ENCODE data around the gene OR2AJ1. TPM values are rescaled to one million over a fixed set of nuclear protein-coding genes. Genes with fewer than 3 reads are reported as not detected.

OR2AJ1 gene
- total RNA-seq, 1 donor = not detected

DNA sequence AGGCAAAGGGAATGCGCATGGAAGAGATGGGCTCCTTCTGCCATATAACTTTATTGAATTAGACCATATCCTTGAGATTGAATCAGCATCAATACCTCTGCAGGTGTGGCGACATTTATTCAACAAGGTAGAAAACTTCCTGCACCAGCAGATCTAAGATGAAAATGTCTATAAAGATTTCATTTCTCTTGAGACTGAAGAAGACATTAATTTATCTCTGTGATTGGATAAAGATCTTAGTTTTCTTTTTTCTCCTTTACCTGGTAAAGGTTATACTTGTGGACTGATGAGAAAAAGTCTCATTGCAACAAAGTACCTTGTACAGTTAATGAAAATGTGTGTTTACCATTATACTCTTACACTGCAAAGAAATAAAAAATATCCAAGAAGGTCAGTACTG is 4.7 kb upstream of the OR2AJ1 start, which contains the start of gene OR2T8:
Gene OR2T8, plus strand, starts transcription at position 301 of the 400 bp plus-strand sequence. CDS start 766 bp downstream, outside the sequence.
- Histone ChIP-seq H3K9me3 (ENCODE audit: low read depth, low read length) (peaks cover 3% of the 10 kb centered on the region), H3K4me3 (ENCODE audit: insufficient read depth, low read length) (no peak within 1 kb of the TSS), H3K27me3 (ENCODE audit: insufficient read depth, low read length) (no peaks in the 10 kb centered on the region), H2AFZ (ENCODE audit: low read length) (no peak within 1 kb of the TSS), H3K4me1 (ENCODE audit: insufficient read depth, low read length) (no peaks in the 10 kb centered on the region), H3K36me3 (ENCODE audit: insufficient read depth, low read length) (no peaks in the 10 kb centered on the region), H3K27ac (ENCODE audit: low read depth, low read length) (no peak within 1 kb of the TSS), H3K4me2 (ENCODE audit: insufficient read depth, low read length) (no peak within 1 kb of the TSS), H3K79me2 (ENCODE audit: insufficient read depth, low read length) (no peaks in the 10 kb centered on the region), H4K20me1 (ENCODE audit: insufficient read depth, low read length) (no peaks in the 10 kb centered on the region)
- no peak for DNase-seq (ENCODE audit: insufficient read length, low spot score, missing footprints)
- TF ChIP-seq, protein P1, sequence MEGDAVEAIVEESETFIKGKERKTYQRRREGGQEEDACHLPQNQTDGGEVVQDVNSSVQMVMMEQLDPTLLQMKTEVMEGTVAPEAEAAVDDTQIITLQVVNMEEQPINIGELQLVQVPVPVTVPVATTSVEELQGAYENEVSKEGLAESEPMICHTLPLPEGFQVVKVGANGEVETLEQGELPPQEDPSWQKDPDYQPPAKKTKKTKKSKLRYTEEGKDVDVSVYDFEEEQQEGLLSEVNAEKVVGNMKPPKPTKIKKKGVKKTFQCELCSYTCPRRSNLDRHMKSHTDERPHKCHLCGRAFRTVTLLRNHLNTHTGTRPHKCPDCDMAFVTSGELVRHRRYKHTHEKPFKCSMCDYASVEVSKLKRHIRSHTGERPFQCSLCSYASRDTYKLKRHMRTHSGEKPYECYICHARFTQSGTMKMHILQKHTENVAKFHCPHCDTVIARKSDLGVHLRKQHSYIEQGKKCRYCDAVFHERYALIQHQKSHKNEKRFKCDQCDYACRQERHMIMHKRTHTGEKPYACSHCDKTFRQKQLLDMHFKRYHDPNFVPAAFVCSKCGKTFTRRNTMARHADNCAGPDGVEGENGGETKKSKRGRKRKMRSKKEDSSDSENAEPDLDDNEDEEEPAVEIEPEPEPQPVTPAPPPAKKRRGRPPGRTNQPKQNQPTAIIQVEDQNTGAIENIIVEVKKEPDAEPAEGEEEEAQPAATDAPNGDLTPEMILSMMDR (IDR thresholded peaks at IDR 0.05; ENCODE audit: extremely low read depth, low read depth, low read length) = no peak

DNA sequence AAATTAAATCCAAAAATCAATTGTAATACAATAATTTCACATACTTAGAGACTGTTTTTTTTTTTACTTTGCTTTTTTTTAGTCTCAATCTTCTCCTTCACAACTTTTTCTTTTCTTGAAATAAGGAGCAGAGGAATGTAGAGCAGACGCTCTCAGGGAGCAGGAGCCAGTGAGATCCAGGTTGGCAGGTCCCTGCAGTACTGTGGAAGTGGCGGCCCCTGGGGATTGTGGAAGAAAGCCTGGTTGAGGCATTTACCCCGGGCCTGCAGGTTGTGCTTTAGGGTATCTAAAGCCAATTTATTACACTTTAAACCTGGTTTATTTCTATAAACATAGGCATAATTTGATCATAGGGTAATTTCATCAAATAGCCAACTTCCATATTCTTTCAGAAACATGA is 748 bp upstream of the OR2AJ1 start:
- no peak overlapping the region for H3K4me3 ChIP-seq (ENCODE audit: insufficient read depth, low read length)

DNA sequence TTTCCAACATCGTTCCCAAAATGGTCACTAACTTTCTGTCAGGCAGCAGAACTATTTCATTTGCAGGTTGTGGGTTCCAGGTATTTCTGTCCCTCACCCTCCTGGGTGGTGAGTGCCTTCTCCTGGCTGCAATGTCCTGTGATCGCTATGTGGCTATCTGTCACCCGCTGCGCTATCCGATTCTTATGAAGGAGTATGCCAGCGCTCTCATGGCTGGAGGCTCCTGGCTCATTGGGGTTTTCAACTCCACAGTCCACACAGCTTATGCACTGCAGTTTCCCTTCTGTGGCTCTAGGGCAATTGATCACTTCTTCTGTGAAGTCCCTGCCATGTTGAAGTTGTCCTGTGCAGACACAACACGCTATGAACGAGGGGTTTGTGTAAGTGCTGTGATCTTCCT is 9.3 kb downstream of the OR2AJ1 start:
- H2AFZ ChIP-seq (ENCODE audit: low read length) = no peak overlapping the region
- no peak for DNase-seq (ENCODE audit: insufficient read length, low spot score, missing footprints)
- no peaks in the 10 kb centered on the region for H3K27me3 ChIP-seq (ENCODE audit: insufficient read depth, low read length)
- H3K79me2 ChIP-seq (ENCODE audit: insufficient read depth, low read length) = no peaks in the 10 kb centered on the region
- TF ChIP-seq, protein P1 (IDR thresholded peaks at IDR 0.05; ENCODE audit: extremely low read depth, low read depth, low read length) = no peak
- no peak overlapping the region for H3K4me2 ChIP-seq (ENCODE audit: insufficient read depth, low read length)
- no peaks in the 10 kb centered on the region for H3K36me3 ChIP-seq (ENCODE audit: insufficient read depth, low read length)
- H4K20me1 ChIP-seq (ENCODE audit: insufficient read depth, low read length) = no peaks in the 10 kb centered on the region
- H3K27ac ChIP-seq (ENCODE audit: low read depth, low read length) = no peak overlapping the region
- no peaks in the 10 kb centered on the region for H3K9me3 ChIP-seq (ENCODE audit: low read depth, low read length)
- H3K4me1 ChIP-seq (ENCODE audit: insufficient read depth, low read length) = no peaks in the 10 kb centered on the region
- no peak overlapping the region for H3K4me3 ChIP-seq (ENCODE audit: insufficient read depth, low read length)

More for the DNA sequence above, 748 bp upstream of the OR2AJ1 start:
- Histone ChIP-seq H3K27me3 (ENCODE audit: insufficient read depth, low read length) (no peaks in the 10 kb centered on the region), H2AFZ (ENCODE audit: low read length) (no peak overlapping the region), H3K9me3 (ENCODE audit: low read depth, low read length) (no peaks in the 10 kb centered on the region), H3K4me2 (ENCODE audit: insufficient read depth, low read length) (no peak overlapping the region), H4K20me1 (ENCODE audit: insufficient read depth, low read length) (no peaks in the 10 kb centered on the region), H3K36me3 (ENCODE audit: insufficient read depth, low read length) (no peaks in the 10 kb centered on the region), H3K27ac (ENCODE audit: low read depth, low read length) (no peak overlapping the region), H3K79me2 (ENCODE audit: insufficient read depth, low read length) (no peaks in the 10 kb centered on the region), H3K4me1 (ENCODE audit: insufficient read depth, low read length) (no peaks in the 10 kb centered on the region)
- TF ChIP-seq, protein P1 (IDR thresholded peaks at IDR 0.05; ENCODE audit: extremely low read depth, low read depth, low read length) = no peak
- DNase-seq (ENCODE audit: insufficient read length, low spot score, missing footprints) = no peak

DNA sequence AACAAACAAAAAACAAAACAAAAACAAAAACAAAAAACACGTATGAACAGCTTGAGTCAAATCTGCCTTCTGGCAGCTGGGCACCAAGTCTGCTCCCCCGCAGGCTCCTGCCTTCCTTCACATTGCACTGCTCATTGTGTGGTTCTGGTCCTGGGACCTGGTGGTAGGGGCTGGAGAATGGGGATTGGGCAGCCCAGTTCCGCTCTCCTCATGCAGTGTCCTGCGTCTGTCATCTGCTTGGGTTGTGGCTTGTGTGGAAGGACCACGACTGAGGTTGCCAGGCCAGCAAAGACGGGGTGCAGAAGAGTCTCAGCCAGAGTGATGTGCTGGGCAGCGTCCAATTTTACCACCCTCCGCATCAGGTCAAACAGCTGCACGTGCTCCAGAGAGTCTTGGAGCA is 11.1 kb downstream of the OR2AJ1 start:
- no peak overlapping the region for H2AFZ ChIP-seq (ENCODE audit: low read length)
- H4K20me1 ChIP-seq (ENCODE audit: insufficient read depth, low read length) = no peaks in the 10 kb centered on the region
- no peaks in the 10 kb centered on the region for H3K27me3 ChIP-seq (ENCODE audit: insufficient read depth, low read length)
- no peak overlapping the region for H3K4me2 ChIP-seq (ENCODE audit: insufficient read depth, low read length)
- no peak overlapping the region for H3K4me3 ChIP-seq (ENCODE audit: insufficient read depth, low read length)
- no peaks in the 10 kb centered on the region for H3K9me3 ChIP-seq (ENCODE audit: low read depth, low read length)
- H3K79me2 ChIP-seq (ENCODE audit: insufficient read depth, low read length) = no peaks in the 10 kb centered on the region
- H3K4me1 ChIP-seq (ENCODE audit: insufficient read depth, low read length) = no peaks in the 10 kb centered on the region
- no peak for DNase-seq (ENCODE audit: insufficient read length, low spot score, missing footprints)
- TF ChIP-seq, protein P1 (IDR thresholded peaks at IDR 0.05; ENCODE audit: extremely low read depth, low read depth, low read length) = no peak
- H3K36me3 ChIP-seq (ENCODE audit: insufficient read depth, low read length) = no peaks in the 10 kb centered on the region
- H3K27ac ChIP-seq (ENCODE audit: low read depth, low read length) = no peak overlapping the region
